NCI-H69 (cell line): Measurements from ENCODE around the gene SLC19A1.

Source experiments
- DNase-seq: peaks from one replicate; lab custom pipeline; 2025; lab: John Stamatoyannopoulos, UW

The SLC19A1 gene

DNA sequence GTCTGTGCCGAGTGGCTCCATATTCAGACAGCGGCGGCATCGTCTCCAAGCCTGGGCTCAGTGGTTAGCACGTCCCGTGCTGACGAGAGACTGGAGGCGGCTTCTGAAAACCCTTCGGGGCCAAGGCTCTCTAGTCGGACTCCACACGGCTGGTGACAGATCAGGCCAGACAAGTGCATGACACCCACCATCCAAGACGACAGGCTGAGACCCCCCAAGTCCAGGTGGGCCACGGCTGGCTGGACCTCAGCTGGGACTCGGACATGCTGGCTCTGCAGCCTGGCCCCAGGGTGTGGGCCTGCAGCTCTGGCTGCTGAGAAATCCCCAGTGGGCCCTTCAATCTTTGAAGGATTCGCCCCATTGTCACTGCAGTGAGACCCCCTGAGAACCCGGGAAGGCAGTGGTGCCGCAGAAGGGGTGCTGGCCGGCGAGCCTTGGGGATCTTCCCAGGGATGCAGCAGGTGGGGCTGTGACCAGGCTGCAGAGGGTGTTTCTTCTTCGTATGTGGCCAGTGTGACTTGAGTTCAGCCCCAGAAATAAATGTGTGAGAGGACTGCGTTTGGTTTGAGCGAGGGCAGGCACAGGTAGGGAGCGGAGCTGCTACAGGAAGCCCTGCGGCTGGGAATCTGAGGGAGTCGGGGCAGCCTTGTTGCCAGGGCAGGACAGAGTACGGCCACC, 15.9 kb upstream of the SLC19A1 start:
- no peak for DNase-seq

DNA sequence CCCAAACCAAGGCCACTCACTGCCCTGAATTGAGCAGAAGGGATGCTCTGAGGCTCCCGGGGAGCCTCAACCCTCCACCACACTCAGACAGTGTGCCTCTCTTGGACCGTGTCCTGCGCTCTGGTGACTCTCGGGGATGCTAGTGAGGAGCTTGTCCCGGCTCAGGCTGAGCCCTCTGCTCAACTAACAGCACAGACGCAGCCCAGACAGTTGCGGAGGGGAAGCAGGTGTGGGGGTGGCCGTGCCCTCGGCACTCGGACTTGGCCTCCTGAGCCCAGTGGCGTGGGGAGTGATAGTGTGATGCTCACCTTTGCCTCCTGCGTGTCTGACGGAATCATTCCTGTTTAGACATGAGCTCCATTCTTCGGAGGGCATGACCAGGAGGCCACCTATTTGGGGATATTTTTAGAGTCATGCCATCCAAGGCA, 15.4 kb upstream of the SLC19A1 start:
- DNase-seq, result no peak

DNA sequence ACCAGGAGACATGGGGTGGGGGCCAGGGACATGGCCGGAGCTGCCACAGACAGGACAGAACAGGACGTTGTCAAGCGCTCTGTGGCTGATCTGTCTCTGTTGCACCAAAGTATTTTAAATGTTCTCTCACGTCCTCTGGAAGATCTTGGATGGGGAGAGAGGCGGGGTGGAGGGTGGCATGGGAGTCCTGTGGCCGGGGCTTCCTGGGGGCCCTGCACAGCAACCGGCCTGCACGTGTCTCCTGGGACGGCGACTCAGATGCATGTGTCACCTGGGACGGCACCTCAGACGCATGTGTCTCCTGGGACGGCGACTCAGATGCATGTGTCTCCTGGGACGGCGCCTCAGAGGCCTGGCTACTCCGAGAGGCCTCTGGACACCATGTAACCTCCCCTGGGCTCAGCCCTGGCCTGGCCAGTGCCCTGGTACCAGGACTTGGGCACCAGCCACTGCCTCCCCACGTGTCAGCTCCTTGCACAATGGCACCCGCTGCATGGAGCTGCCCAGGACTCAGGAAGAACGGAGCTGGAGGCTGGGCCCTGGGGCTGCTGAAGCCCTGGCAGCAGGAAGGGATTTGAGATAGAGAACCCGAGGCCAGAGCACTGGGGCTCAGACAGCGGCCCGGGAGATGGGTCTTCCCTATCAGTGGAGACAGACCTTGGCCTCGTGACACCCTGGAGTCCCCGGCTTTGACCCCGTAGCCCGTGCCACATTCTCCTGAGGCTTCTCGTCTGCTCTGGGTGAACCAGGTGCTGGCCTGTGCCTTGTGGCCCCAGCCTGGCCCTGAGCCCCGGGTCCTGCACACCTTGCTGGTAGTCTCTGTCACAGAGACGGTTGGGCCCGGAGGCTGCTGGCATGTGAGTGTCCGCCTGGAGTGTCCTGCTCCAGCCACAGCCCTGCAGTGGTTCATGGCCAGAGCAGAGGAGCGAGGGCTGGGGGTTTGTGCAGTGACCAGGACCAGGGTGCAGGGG, 14.7 kb upstream of the SLC19A1 start:
- no peak for DNase-seq

DNA sequence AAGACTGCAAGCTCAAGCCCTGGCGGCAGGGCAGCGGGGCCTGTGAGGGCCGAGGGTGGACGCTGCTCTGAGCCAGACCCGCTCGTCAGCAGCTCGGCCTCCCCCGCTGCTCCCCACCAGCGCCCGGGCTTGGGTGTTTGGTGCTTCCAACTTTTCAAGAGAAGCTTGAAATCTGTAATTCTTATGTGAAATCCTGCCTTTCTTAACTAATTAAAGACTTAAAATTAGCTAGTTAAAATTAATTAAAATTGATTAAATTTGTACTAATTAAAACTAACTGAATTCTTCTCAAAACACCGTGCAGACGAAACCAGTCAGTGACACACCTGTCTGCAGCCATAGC, 14.0 kb upstream of the SLC19A1 start:
- DNase-seq, result no peak

DNA sequence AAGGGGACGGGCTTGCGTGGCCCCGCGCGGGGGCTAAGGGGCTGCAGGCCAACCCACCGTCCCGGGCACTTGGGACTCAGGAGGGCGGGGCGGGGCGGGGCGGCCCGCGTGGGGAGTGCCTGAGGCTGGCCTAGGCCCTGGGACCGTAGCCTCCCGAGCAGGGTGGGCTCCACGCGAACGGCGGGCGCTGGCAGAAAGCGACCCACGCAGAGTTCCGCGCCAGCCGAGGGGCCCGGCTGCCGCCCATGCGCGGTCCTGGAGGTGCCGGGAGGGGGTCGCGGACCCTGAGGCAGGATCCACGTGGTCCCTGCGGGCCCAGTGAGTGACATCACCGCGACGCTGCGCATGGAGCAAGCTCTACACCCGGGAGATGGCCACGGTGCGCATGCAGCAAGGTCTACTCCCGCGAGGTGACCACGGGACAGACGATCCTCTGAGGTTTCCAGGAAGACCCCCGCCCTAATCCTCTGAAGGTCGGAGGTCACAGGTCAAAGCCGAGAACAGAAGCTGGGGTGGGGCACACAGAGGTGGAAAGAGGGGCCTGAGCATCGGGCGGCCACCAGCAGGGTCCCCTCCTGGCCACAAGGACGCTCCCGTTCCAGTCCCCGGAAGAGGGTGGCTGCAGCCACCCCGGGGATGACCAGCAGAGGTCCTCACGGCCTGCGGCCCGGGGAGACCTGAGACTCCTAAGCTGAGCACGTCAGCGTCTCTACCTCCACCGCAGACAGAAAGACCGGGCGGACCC, 13.5 kb upstream of the SLC19A1 start:
- peak; percentile 77 for DNase-seq

DNA sequence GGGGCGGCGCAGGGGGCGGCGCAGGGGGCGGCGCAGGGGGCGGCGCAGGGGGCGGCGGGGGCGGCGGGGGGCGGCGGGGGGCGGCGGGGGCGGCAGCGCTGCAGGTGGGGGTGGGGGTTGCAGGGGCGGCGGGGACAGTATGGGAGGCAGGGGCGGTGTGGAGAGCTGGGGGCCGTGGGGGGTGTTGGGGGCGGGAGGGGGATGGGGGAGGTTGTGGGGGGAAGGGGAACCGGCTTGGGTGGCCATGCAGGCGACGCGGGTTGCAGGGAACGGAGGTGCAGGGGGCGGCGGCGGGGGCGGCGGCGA, 13.0 kb upstream of the SLC19A1 start:
- peak; percentile 67 for DNase-seq

DNA sequence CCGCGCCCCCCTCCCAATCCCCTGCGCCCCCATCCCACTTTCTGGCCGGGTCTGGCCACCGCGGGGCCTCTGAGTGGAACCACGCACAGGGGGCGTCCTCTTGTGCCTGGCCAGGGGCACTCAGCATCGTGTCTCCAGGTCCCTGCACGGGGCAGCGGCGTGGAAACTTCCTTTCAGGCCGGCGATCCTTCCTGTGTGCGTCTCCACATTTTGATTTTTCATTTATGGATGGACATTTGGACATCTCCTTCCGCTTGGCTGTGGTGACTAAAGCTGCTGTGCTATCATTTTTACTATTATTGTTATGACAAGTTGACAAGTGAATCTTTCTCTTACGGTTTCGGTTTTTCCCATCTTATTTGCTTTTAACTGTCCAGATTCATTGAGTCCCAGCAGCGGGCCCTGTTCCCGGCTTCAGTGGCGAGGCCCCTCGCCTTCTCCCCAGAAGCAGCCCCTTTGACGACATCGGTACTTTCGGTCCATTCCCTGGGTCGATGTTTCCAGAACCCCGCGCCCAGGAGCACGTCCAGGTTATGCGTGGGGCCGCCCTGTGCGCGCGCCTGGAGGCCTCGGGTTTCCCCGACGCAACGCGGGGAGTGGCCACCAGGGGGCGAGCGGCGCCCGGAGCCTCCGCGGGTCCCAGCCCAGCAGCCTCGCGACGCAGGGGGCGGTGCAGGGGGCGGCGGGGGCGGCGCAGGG, 12.4 kb upstream of the SLC19A1 start:
- DNase-seq, result peak; percentile 84

GRCh38 chr21:45552696-45553391, 10.6 kb upstream of the SLC19A1 start:
- DNase-seq, result no peak

- DNase-seq, result no peak
These were observed 9.8 kb upstream of the SLC19A1 start for GRCh38 chr21:45551783-45552695.

DNA sequence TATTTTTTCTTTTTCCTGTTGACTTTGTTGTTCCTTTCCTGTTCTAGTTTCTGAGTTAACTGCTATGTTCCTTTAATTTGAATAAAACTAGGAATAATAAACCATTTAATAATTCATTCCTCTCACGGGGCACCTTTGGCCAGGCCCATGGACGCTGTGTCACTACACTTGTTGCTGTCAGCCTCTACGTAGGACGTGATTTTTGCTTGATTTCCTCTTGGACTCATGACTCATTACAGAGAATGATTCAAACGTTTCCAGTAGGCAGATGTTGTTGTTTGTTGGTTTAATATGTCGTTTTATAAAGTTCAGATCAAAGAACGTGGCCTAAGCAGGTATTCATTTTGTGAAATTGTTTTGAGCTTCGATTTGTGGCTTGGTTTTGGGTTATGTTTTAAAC, 9.1 kb upstream of the SLC19A1 start:
- no peak for DNase-seq

- DNase-seq, result no peak
These were observed 8.4 kb upstream of the SLC19A1 start for GRCh38 chr21:45550522-45551210.

DNA sequence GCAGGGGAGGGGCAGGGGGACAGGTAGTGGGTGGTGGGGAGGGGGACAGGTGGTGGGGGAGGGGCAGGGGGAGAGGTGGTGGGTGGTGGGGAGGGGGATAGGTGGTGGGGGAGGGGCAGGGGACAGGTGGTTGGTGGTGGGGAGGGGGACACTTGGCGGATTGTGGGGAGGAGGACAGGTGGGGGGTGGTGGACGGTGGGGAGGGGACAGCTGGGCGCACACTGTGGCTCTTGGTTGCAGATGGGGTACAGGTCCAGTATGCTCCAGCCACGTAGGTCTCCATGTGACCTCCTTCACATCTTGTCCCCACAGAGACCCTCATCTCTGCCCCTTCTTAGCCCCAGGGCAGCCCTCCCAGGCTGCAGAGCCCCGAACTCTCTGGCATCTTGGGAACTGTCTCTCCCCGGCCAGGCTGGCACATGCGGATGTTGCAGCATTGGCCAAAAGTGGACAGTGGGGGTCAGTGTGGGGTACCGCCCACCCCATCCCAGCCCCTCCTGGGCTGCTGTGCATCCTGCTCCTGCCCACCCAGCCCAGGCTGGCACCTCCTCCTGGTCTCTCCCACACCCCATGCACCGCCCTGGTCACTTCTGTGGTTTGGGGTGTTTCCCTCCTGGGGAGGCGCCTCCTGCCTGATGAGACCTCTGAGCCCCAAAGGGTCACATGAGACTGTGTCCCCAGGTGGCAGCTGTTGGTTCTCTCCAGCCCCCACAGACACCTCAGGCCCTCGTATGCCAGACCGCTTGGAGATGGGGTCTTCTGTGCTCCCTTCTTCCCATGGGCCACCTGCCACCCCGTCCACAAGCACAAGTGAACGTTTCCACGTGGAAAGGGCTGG, 7.6 kb upstream of the SLC19A1 start:
- no peak for DNase-seq

DNA sequence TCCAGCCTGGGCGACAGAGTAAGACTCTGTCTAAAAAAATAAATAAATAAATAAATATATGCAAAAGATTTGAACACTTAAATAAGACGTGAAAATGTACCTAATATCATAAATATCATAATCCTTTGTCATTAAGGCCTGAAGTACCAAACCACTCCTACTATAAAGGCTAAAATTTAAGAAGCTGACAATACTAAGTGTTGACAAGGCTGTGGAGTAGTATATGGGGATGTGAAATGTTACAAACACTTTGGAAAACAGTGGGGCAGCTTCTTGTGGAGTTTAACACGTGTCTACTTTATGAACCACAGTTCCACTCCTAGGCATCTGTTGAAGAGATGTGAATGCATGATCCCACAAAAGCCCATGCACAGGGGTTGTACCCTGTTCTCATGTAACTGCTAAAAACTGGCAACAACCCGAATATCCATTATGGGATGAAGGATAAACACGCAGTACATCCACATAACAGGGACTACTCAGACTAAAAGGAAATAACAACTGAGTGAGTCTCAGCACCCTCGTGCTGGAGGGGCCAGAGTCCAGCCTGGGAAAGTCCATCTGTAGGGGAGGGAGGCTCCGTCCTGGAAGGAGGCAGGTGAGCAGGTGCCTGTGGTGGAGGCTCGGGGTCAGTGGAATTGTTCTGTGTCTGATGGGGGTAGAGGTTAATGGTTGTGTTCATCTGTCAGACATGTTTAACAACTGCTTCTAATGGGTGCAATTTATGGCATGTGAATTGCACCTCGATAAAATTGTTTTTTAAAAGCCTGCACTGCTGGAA, 6.7 kb upstream of the SLC19A1 start:
- DNase-seq, result peak; percentile 30

- no peak for DNase-seq
These were observed 5.3 kb upstream of the SLC19A1 start for GRCh38 chr21:45547545-45547900.

- DNase-seq, result no peak
These were observed 4.7 kb upstream of the SLC19A1 start for GRCh38 chr21:45546636-45547544.

DNA sequence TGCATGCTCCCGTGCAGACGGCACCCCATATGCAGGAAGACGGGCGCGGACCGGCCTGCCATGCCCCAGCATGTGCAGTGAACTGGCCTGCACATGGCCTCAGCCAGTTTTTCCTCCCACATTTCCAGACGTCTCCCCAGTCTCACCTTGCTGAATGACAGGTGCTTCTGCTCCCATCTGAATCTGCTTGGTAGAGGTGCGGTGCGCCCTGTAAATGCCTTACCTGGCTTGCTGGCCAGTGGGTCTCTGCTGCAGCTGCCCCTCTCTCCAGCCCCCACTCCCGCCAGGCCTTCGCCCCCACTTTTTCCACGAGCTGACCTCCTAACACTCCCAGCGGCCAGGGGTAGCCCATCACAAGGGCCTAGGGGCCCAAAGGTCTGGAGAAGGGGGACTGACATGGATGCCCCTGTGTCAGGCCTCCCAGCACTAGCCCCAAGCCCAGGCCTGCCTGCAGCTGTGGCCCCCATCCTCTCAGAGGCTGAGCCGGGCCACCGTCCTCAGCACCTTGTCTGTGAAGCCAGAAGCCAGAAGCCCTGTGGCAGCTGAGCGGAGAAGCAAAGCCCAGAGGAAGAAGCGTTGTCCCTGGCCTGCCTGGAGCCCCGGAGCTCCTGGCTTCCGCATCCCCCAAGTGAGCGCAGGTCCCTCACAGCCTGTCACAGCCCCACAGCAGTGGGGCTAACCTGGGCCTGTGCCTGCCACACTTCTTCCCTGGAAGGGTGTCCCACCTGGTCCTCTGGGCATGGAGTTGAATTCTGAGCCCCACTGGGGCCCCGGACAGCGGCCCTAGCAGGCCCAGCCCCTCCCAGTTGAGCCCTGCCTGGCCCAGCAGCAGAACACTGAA, 3.7 kb upstream of the SLC19A1 start:
- no peak for DNase-seq
